GDM1 (cell line): Measurements from ENCODE around the gene ACSBG1.

ENCODE experiments used
- DNase-seq: peaks from one replicate; lab custom pipeline; 2025; lab: John Stamatoyannopoulos, UW

Gene ACSBG1

GRCh38 chr15:78216276-78217104 is 17.9 kb downstream of the ACSBG1 start:
- no peak for DNase-seq

- no peak for DNase-seq
These were observed 20.4 kb downstream of the ACSBG1 start for GRCh38 chr15:78213956-78214355.

- no peak for DNase-seq
These were observed 21.0 kb downstream of the ACSBG1 start for GRCh38 chr15:78213425-78213750.

GRCh38 chr15:78212546-78213424 is 21.6 kb downstream of the ACSBG1 start:
- no peak for DNase-seq

DNA sequence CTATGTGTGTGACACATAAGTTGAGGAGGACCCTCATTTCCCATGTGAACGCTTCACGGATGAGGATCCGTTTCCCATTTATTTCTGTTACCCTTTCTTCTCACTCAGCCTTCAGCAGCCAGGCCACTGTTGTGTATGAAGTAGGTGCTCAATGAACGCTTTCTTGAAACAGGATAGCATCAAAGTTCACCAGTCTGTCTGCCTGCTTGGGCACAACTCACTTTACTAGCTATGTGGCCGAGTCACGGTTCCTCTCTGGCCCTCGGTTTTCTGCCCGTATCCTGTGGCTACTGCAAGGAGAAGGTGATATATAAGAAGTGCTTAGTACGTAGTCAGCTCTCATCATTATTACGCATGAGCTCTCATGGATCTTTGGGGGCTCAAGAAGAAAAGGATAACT is 22.4 kb downstream of the ACSBG1 start:
- no peak for DNase-seq

DNA sequence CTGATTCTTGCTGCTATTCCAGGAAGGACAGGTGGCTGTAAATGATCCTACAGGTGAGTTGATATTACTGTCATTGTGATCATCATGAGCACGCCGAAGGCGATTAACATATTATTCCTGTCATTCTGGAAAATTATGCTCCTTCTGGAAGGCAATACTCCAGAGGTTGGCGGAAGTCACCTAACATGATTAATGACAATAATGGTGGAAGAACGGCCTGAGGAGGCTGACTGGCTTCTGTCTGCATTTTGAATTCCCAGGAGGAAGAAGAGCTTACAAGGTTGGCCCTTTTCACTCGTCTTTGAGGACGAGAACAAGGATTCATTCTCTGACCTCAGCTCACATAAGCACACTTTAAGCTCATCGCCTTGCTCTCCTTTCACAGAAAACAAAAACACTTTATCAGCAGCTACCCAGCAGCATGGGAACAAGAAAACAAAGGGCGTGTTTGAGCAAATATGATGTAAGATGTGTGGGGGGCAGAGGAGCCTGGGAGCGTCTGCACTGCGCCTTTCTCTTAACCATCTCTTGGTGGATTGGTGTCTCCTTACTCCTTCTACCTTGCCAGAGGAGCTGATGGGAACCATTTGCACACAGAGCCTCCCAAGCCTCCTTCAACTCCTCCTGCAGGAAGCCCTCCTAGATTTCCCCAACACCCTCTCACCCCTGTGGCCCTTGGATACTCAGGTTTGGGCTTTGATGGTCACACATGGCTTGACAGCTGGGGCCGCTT is 23.0 kb downstream of the ACSBG1 start:
- DNase-seq: no peak

DNA sequence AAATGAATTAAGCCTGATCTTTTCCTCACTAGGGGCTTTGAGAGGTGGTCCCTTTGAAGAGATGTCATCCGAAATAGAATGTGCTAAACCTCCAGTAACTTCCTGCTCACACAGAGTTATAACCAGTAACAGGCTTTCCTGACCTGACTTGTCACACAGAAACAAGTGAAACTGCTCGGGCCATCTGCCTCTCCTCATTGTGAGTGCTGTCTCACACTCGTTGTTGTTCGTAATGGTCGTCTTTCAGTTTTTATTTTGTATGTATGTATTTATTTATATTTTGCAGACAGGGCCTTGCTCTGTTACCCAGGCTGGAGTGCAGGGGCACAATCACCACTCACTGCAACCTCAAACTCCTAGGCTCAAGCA is 24.0 kb downstream of the ACSBG1 start:
- DNase-seq: no peak

DNA sequence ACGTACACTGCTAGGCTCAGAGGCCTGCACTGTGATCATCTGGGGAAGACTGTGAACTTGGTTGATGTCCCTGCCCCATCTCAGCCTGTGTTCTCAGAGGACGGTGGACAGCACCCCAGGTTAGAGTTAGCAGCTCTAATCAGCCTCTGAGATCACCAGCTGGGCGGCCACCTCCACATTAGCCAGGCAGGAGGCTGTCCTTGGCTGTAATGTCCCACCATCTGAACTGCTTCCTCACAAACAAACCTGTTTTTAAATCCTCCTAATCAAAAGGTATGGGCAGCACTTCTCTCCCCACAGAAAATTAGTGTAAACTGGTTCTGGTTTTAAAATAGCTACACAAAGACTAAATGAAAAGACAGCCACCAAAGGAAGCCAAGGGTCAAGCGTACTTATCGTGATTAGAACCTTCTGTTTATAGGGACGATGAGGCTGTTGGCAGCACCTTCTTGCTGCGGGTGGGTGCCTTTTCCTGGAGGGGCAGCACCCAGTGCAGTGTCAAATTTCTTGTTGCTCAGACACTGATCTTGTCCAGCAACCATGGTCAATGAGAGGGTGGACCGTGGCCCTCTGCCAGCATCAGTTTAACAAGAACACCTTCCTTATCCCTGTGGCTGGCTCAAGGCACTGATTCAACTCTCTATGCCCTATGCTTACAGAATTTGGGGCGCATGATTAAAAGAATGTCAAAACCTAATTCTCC is 24.6 kb downstream of the ACSBG1 start:
- DNase-seq: no peak

- no peak for DNase-seq
These were observed 25.3 kb downstream of the ACSBG1 start for GRCh38 chr15:78208887-78209645.

DNA sequence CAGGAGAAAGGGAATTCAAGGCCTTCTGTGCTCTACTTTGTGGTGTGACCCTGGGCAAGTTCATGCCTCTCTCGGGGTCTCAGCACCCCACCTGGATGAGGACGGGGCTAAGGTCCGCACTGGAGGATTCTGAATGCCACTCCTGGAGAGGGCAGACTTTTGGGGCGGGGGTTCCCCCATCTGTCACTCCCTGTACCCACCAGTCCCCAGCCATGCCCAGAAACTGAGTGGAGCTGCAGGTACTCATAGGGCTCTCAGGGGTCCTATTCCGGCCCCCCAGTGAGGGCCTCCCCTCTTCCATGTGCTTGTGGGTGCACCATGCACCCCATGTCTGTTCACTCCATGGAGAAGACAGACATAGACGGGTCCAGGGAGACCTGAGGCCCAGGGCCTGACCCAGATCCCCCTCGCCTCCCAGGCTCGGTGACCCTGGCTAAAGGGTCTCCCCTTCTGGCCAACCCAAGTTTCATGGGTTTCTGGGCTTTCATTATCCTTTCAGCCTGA is 26.0 kb downstream of the ACSBG1 start:
- no peak for DNase-seq

DNA sequence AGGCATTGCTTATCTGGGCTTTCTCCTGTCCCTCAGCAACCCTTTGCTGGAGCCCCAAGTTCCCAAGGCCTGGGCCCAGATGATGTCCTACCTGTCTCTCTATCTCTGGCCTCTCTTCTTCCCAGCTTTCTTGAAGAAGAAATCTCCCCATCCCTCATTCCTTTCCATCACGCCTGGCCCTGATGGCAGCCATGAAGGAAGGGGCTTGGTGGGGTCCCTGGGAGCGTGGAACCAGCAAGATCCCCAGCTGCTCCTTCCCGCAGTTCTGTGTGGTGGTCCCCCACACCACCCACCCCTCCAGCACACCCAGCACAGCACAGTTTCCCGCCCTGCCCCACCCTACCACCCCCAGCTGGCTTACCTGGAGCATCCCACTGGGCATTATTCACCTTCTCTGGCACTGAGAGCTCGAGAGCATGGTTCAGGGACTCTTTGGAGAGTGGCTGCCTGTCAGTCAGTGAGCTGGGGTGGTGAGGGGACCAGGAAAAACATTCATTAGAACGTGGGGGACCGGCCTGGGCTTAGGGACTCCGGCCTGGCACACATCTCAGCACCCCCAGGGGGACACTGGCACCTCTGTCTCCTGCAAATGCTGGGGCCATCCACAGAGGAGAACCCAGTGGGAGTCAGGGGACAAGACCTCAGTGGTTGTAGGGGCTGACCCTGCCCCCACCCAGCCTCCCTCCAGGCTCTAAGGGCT is 26.6 kb downstream of the ACSBG1 start:
- DNase-seq: no peak

GRCh38 chr15:78207110-78207458 is 27.3 kb downstream of the ACSBG1 start:
- DNase-seq: no peak

- DNase-seq: no peak
These were observed 27.8 kb downstream of the ACSBG1 start for GRCh38 chr15:78206326-78207109.

DNA sequence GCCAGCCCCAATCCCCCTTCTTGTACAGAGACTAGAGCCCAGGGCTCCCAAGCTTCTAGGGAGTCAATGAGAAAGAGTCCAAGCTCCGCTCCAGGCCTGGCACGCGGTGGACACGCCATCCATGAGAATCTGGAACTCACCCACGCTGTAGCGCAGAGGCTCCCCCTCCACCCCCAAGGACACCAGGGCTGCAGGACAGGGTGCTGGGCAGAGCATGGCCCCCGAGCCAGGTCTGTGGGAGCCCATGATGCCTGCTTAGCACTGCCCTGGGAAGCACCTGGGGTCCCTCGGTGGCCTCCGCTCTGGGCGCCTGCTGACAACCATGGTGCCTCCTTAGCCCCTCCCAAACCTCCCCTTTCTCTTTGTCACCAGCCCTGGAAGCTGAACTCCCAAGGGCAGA is 28.5 kb downstream of the ACSBG1 start:
- no peak for DNase-seq

GRCh38 chr15:78205337-78205736 is 29.0 kb downstream of the ACSBG1 start:
- DNase-seq: no peak

DNA sequence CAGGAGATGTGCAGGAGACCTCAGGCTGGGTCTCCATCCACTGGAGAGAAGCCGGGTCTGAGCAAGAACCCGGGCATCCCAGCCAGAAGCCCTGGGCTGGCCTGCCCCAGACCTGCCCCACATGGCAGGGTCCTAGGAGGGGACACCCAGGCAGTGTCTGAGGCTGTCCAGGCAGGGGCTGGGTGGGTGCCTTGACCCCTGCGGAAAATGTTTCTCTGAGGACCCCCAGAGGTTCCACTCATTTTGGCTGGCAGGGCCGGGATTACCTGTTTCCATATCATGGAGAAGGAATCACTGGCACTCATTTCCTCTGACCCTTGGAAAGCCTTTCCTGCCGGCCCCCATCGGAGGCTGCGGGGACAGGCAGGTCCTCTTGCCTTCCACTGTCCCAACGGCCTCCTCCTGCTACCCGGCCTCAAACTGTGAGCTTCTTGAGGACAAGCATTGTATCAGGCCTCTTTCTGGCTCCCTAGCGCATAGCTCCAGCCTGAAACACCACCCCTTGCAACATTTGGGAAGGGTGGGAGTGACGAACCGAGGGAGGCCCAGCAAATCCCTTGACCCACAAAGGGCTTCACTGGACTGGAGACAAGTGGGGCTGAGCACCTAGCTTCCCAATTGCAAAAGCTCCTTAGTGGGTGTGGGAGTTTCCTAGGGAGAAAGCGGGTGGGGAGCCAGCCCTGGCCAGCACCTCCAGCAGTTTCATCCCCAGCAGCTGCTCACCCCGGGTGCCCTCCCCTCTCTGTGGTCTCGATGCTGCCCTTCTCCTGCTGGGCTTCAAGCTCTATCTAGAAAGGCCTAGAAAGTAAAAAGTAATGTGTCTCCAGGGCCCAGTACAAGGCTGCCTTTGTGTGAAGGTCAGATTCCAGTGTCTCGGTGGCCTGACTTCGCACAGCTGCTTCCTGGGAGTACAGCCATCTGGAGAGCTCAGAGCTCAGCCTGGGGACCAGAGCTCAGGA is 29.7 kb downstream of the ACSBG1 start:
- DNase-seq: no peak

DNA sequence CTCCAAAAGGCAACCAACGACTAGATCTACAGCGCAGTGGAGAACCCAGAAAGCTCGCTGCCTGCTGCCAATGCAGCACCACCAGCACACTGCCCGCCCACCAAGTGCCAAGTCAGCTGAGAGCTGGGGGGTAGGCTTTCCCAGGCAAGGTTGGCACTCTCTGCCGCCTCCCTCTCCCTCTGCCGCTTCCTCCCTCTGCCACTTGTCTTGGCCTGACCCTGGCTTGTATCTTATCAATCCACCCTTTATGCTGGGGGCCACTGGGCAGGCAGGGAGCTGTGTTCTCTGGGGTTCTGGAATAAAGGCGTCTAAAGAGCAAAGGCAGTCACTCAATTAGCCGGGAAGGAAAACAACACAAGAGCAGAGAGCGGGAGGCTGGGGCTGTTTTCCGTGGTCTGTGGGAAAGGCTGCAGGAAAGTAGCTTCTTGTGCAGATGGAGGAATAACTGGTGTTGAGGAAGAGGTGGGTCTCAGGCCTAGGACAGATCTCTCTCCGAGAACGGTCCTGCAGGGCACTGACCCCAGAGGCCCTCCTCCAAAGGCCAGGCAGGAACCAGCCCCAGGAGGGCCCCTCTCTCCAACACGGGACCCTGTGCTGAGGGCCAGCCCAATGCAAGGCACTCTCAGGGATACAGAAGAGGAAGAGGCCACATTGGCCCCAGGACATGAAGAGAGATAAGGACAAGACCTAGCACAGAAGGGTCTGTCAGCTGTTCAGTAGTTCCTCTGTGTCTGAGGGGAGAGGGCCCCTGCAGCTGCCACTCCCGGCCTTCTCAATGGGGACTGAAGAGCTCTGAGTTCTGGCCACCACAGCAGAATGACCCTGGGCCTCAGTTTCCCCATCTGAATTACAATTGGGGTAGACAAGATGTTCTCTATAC is 30.8 kb downstream of the ACSBG1 start:
- DNase-seq: no peak
